SH-SY5Y (cell line): Measurements from ENCODE around the gene EGFLAM.

Source experiments
- GATA2 ChIP-seq: IDR thresholded peaks from 2 replicates; pipeline ENCODE4 v1.6.1; 2011; ENCODE audit warnings: mild to moderate bottlenecking, low read depth, low read length
- GATA3 ChIP-seq: IDR thresholded peaks from 2 replicates; pipeline ENCODE4 v1.6.1; 2011; ENCODE audit warnings: low read depth, mild to moderate bottlenecking, low read length, moderate library complexity

DNA sequence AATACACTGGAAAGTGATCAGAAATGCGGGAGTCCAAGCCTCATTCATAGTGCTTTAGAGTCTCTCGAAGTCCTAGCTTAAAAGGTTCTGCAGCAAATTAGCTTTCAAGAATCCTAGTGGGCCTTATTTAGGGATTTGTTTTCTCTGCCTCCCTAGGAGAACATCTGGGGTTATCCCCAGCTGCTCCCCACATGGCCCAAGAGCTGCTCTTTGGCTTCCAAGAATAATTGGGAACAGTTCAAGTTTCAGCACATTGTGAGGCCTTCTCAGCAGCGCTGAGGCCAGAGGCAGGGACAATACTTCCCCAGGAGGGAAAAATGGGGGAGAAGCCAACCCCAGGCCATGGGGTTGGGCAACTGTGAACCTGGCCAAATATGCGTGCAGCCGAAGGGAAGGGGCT lies 189.4 kb downstream of the EGFLAM start:
- no peak for TF ChIP-seq GATA2
- no peak for TF ChIP-seq GATA3
